Stimulated activated CD8-positive, alpha-beta memory T cell treated with anti-CD3 and anti-CD28 coated beads, Interleukin-4, amount 100 ng/mL, for 48 hours (primary cell): ENCODE measurements around the gene RGS6.

Experiments
- DNase-seq: peaks from one replicate; pipeline ENCODE4 v3.0.0-alpha.2; 2020

The RGS6 gene

DNA sequence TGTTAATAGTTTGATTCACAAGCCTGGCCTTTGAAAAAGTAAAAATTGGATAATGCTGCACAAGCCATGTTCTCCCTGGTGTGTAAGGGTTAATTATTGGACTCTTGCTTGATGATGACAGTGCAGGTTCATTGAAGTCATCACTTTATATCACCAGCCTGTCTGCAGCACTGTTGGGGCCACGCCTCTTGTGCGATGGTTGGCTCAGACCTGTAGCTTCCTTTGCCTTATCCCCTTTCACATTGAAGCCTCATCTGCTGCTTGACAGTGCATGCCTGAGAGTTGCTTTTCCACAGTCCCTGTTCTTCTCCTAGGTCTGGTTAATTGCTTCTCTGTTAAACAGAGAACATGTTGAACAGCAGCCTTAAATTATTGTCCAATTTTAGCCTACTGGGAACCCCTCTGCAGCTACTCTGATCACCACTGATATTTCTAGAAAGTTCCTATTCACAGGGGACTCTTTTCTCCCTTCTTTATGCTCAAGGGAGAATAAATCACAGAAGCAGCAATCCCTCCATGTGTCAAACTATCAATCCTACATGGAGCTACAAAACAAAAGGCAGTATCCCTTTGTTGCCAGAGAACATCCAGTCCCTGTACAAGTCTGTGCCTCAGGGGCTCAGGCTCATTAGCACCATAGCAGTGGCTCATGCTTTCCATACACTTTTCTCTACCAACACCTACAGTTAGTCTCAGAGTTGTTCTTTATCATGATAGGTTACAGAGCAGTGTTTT is 322.1 kb downstream of the RGS6 start:
- DNase-seq: no peak

DNA sequence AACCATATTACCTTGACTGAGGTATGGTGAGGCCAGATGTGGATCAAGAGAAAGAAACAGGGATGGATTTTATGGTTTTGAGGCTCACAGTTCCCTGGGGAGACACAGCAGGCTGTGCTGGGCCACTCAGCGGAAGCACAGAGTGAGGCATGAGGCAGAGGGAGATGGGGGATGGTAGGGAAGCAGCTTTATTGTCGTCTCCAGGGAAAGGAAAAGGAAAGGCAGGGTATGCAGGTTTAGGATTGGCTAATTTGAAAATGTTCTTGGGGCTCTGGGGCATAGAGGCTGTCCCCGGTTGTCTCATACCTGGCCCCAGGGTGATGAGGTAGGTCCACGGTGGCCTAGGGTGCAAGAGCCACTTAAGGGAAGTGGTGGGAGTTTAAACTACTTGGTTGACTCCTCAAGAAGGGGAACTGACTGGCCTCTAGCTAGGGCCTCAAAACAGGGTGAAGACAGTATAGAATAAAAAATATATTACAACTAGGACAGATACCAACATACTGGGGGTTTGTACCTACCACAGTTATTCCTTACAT is 322.8 kb downstream of the RGS6 start:
- DNase-seq: no peak

DNA sequence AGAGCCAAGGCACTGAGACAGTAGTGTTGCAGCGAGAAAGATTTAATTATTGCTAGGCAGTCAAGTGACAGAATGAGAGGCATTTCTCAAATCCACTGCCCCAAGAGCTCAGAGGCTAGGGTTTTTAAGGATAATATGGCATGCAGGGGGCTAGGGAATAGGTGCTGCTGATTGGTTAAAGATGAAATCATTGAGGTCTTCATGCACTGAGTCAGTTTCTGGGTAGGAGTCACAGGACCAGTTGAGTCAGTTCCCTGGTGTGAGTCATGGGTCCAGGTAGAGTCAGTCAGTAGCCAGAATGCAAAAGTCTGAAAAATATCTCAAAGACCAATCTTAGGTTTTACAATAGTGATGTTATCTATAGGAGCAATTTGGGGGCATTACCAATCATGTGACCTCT is 323.8 kb downstream of the RGS6 start:
- DNase-seq: peak; percentile 36

DNA sequence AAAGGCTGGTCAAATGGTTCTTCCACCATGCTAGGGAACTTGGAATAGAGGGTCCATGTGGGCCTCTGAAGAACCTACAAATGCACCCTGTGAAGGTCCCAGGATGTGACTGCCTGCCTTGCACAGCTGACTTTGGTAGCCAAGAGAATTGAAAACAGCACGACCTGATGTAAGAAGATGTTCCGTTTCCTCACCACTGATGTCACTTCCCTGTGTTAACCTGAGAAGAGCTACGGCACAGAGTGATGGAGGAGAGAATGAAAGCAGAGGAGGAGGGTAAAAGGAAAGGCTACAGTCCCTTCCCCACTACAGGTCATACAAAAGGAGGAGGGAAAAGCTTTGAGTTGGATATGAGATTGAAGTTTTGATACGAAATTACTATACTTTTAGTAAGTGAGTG is 328.8 kb downstream of the RGS6 start:
- no peak for DNase-seq

DNA sequence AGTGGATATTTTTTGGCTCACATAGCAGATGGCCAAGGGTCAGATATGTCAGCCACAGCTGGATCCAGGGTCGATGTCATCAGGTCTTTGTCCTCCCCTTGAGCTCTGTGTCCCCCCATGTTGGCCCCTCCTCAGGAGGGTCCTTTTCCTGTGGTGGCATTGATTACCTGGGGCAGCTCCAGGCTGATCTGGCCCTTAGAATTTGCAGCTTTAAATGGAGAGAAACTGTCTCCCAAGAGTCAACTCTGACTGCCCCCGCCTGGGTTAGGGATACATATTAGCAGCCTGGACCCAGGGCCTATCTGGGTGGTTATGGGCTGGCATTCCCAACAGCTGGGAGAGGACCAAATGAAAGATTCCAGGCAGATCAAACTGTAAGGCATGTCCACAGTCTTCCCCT is 330.5 kb downstream of the RGS6 start:
- DNase-seq: no peak

DNA sequence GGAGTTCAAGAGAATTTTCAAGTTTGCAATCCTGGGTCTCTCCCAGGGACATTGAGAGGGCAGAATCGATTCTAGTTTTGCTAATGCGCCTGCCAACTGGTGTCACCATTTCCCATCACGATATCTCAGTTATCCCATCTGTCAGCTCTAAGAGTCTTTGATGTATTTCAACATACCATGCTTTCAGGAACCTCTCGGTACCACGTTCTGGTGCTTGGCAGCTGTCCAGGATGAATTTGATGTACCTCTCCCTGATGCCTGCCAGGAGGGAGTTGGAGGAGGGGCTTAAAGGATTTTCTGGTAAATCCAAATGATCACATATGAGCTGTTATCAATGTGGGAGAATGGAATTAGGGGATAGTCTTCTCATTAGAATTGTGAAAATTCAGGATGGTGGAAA is 332.5 kb downstream of the RGS6 start:
- DNase-seq: no peak

DNA sequence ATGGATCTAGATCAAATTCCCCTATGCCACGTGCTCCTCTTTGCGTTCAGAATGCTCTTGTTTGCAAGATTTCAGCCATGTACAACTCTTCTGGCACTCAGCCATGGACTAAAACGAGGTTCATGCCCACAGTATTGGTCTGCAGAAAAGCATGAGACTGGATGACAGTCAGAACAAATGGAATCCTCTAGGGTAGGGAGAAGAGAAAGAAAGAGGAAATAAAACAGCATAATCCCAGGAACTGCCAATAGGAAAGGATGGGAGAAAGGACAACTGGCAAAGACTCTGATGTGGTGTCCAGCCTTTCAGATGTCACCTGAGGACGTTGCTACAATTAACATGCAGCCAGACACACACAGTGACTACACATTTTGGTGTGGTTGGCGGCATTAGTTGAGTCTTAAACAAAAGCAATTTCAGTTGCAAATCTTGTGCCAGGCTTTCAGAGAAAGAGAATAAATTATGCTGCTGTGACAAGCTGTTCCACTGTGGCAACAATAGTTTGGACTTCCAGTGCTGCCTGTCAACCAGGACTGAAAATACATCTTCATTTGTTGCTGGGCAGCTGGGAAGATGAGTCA is 338.0 kb downstream of the RGS6 start:
- DNase-seq: no peak

DNA sequence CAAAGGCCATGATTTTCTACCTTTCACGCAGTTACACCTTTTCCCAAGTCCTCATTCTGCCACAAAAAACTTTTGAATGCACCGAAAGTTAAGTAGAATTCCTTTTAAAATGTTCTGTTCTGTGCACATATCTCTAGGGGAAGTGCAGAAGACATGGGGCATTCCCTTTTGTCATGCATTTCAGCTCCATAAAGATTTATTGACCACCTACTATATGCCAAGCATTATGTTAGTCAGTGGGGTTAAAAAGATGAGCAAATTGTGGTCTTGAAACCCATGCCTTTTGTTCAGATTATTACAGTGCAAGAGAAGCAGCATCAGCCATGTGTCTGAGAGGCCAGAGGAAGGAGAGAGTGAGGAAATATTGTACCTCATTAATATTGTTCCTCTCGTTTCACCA is 338.5 kb downstream of the RGS6 start:
- no peak for DNase-seq

DNA sequence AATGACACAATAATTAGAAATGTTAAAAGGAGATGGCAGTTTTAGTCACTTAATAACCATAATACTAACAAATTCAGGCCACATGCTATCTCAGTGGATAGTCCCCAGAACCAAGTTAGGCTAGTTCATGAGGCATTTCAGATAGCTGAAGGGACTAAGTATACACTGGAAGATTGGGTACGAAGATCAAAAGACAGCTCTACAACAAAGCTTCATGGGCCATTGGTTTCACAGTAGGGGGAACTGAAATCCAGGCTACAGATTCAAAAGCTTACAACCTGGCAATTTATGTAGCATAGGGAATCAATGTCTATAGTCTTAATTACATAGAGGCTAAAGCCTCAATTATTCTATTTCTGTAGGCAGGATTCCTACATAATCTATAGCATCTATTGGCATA is 343.0 kb downstream of the RGS6 start:
- DNase-seq: no peak

DNA sequence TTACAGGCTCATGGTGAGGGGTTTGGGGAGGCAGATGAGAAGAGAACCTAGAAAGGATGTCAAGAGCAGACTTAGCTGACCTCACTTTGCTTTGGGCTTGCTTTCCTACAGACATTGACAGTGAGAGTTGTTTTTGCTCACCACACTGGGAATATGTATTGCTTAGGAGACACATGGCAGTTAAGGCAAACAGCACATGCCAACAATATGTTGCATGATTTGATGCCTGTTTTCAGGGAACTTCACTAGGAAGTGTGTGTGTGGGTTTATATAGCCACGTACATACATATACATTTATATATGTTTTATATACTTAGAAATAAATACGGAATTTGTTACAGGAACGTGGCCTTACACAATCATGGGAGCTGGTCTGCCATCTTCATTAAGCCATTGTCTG is 346.1 kb downstream of the RGS6 start:
- no peak for DNase-seq

DNA sequence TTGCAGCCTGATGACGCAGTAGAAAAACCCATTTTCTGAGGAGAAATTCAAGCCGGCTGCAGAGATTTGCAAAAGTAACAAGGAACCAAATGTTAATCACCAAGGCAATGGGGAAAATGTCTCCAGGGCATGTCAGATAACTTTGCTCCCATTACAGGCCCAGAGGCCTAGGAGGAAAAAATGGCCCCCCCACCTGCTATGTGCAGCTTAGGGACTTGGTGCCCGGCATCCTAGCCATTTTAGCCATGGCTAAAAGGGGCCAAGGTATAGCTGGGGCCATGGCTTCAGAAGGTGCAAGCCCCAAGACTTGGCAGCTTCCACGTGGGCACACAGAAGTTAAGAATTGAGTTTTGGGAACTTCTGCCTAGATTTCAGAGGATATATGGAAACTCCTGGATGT is 351.9 kb downstream of the RGS6 start:
- no peak for DNase-seq

DNA sequence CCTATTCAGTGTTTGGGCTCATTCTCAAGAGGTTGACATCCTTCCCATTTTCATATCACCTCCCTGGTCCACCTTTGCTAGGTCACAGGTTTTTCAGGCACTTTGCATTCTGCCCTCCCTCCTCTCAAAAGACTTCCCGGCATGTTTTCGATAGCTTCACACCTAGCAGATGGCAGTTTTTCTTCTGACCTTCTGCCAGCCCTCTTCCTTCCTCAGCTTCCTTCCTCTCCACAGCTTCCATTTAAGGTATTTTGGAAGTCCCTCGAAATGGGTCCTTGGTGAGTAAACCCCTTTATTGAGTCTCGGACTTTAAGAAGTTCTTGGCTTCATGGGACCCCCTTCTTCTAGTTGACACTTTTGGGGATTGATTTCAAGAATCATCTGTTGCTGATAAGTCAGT is 358.0 kb downstream of the RGS6 start:
- DNase-seq: no peak

DNA sequence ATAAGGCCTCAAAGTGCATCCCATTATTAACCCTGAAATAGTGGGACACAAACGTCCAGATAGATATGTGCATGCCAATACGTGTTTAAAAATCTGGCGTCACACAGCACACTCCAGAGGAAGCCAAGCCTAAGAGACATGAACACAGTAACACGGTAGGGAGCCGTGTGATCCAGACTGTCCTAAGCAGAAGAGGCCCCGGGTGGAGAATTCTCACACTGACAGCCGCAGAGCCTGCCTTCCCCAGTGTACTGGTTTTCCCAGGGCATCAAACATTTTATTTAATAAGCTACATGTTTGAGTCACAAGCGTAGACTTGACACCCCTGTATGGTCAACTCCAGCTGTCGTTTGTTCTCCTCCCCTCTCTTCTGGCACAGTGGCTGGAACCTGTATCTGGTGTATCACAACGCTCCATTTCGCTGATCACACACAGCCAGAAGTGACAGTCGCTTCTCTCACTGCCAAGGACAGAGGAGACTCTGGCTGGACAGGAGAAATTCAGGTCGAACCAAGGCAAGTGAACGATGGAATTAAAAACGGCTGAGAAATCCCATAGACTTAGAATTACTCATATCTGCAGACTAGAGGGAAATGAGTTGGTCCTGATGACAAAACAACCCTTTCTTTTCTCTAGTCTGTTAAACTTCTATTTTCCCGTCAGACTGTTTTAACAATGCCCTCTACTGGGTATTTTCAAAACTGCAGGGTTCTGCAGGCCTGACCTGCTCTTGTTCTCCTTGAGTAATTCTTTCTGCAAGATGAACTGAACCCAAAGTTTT is 359.9 kb downstream of the RGS6 start:
- no peak for DNase-seq

DNA sequence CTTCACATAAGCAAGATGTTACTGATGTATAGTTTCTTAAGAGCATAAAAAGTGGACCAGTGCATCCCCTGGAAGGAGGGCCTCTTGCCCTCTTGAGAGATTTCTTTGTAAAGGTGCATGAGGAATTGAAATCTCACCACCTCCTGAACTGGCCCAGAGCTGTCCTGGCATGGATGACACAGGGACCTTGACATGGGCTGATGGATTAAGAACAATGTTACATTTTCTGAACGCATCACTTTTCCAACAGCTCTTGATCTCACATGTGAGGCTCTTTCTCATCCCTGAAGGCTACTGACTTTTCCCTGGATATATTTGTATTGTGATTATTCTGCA is 360.4 kb downstream of the RGS6 start:
- DNase-seq: no peak

DNA sequence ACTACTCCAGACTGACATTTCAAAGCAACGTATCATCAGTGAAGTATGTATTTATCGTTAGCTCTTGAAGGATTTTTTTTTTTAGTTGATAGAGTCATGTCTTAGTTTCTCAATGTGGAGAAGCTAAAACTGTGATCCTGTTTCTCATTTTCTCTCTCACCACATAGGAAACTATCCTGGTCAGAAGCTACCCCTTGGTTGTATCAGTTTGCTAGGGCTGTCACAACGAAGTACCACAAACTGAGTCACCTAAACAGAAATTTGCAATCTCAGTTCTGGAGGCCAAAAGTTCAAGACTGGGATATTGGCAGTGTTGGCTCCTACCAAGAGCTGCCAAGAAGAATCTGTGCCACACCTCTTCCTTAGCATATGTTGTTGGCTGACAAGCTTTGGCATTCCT is 369.1 kb downstream of the RGS6 start:
- no peak for DNase-seq

DNA sequence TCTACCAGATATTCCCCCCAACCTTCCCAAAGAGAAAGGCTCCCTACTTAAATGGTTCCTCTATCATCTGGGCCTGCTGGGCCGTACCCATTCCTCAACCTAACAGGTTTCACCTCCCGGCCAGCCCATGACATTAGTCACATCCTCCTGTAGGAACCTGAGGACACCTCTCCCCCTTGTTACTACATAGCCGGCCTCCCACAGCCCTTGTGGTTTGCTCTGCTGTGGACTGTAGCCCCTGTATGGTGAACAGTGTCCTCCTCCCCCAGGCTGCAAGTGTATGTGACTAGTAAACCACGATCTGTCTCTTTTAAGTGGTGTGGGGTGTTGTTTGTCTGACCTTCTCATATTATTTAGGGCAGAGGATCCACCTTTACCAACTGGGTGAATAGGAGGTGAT is 371.7 kb downstream of the RGS6 start:
- DNase-seq: no peak

DNA sequence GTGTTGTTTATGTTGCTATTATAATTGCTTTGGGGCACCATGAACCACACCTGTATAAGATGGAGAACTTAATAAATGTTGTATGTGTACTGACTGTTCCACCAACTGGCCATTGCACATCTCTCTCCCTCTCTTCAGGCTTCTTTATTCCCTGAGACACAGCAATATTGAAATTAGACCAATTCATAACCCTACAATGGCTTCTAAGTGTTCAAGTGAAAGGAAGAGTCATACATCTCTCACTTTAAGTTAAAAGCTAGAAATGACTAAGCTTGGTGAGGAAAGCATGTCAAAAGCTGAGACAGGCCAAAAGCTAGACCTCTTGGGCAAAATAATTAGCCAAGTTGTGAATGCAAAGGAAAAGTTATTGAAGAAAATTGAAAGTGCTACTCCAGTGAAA is 373.3 kb downstream of the RGS6 start:
- DNase-seq: no peak

DNA sequence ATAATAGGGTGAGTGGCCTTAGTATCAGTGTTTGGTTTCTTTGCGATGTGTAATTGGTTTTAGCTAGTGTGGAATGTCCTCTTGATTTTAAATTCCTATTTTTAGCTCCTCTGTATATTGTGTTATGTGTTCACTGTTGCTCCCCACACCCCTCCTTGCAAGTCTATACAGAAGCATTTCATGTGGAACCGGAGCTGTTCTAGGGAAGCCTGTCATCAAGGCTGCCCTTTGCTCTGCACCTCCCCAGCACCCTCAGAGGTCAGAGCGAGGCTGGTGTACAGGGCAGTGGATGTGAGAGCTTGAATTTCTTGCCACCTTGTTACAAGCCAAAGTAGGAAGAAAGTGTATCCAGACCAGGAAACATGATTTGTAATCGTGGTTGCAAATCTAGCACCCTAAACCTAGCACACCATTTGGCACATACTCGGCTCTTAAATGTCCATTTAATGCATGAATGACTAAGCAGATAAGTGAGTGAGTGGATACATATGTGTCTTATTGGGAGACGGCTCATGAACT is 376.8 kb downstream of the RGS6 start:
- no peak for DNase-seq

DNA sequence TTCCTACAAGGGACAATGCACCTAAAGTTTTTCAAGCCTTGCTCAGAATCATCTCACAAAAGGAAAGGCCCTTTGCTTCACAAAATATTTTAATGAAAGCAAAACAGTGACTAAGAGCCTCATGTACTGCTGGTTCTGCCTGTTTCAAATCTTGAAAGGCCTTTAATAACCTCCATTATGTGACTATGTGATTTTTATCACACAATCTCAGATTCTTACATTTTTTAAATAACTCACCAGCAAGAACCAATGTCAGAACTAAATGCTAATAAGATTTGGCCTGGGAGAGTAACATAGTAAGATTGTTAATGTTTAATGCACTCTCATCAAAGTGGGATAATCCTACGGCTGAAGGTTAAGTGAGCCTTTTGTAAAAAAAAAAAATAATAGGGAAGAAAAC is 378.9 kb downstream of the RGS6 start:
- DNase-seq: no peak

DNA sequence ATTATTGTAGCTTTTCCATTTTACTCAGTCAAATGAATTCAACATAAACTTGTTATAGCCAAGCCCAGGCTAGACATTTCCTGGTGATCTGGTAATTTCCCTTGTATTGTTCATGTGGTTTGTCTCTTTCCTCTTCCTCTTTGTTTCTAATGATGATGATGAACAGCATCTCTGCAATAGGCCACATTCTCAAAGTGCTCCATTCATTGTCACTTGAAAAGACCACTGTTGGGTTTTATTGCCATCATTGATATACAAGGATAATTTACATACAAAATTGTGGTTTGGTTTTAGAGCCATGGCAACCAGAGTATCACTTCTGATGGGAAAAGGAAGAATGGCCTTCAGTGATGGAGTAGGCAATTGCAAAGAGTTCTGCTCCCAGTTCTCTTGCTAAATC is 379.3 kb downstream of the RGS6 start:
- no peak for DNase-seq

DNA sequence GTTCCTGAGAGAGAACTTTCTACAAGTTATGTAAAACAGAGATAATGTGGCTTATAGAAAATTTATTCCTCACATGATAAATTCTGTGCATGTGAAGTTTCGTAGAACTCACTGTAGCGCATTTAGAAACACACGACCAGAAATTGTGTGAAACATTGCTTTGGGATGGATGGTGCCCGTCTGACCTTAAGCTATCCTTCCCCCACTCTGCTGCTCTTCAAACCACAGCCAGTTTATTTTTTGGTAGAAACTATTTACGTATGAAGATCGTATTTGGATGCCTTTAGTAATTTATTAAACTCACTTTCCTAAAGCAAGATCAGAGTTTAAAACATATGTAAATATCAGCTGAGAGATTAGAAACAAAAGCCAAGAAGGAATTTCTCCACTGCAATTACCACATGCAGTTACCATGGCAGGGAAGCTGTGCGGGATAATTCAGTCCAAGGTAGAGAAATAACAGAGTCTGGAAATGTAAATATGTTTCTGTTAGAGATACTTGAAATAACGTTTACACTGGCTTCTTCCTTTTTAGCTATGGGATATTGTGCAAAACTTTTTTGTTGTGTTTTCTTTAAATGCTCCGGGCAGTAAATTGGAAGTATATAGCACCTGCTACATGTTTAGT is 382.7 kb downstream of the RGS6 start:
- DNase-seq: no peak

DNA sequence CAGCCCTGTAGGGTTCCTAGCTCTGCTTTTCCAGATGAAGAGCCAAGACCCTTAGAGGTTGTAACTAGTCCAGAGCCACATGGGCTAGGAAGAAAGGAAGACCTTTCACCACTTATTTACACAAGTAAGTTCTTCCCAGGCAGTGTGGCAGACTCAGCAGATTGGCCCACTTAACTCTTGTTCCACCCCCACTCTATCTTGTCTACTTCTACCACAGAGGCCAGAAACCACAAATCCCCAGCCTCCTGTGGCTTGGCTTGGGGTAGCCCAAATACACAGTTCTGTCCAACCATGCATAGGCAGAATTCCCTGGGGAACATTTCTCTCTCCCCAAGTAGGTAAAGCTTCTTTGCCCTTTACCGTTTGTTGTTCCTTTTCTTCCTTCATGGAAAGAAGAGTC is 383.5 kb downstream of the RGS6 start:
- DNase-seq: no peak

DNA sequence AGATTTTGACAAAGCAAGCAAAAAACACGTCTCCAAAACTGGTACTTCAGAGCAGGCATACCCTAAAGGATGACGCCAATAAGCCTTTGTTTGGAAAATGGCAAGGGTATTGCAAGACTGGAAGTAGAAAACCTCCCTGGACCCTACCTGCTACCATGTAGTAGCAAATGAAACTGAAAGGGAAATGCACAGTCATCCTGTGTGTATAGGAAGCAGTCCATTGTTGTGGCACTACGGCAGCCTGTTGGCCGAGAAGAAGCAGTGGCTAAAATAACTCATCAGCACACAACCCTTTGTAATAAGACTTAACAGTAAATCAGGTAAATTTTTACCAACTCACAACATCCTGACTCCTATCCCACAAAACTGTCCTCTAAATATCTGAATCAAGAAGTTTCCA is 386.4 kb downstream of the RGS6 start:
- no peak for DNase-seq

DNA sequence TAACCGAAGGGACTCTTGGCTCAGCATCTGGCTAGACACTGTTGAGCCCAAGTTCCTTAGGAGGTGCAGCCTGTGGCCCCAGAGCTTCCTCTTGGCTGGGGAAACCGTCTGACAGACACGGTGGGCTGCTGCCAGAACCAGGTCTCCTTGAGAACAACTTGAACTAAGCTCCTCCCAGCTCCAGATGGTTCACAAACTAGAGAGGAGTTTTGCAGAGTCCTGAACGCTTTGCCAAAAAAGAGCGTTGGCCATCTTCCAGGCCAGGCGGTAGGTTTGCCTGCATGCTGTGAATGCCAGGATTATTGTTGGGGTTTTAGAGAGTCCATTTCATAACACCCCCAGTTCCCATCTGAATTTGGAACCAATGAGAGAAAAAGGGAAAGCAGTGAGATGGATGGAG is 399.8 kb downstream of the RGS6 start:
- no peak for DNase-seq
